HG02623 (cell line): ENCODE data around the gene FIBP.

Experiments
- ATAC-seq: cut with Tn5 transposase; IDR thresholded peaks from one replicate; pipeline ENCODE4 v1.9.1; 2021; ENCODE audit warnings: moderate library complexity; ENCODE audit not compliant: unreplicated experiment

Gene FIBP

GRCh38 chr11:65860278-65861164, 27.8 kb downstream of the FIBP start, which contains the start of gene MUS81:
MUS81 (plus strand) TSS chr11:65860433; CDS start chr11:65860754, 321 bp downstream.
- ATAC-seq, result peak; percentile 25

- no peak for ATAC-seq
These were observed 28.4 kb downstream of the FIBP start for GRCh38 chr11:65859812-65860277.

GRCh38 chr11:65859095-65859811, 29.0 kb downstream of the FIBP start:
- ATAC-seq, result peak; percentile 39

DNA sequence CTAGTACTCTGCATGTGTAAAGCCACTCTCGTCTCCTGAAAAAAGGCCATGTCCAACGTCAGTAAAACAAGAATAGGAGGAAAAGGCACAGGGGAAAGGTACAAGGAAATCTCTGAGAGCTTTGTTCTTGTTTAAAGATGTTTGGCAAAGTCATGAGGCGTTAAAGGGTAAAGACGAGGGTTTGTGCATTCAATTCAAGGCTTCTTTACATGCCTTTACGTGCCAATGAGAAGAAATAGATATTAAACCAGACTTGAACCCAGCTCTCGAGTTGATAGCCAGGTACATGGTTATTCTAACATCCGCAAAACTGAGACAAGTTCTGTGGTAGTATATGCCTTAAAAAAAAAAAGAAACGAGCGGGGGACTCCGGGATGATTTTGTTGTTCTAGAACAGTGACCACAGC, 29.6 kb downstream of the FIBP start:
- ATAC-seq, result no peak

- ATAC-seq, result peak; percentile 44
These were observed 30.2 kb downstream of the FIBP start, which contains the start of gene CFL1 for GRCh38 chr11:65857853-65858680. CFL1 (minus strand) TSS chr11:65858180; CDS start chr11:65858099, 81 bp downstream.

- ATAC-seq, result peak; percentile 1
These were observed 30.8 kb downstream of the FIBP start for GRCh38 chr11:65857500-65857852.

DNA sequence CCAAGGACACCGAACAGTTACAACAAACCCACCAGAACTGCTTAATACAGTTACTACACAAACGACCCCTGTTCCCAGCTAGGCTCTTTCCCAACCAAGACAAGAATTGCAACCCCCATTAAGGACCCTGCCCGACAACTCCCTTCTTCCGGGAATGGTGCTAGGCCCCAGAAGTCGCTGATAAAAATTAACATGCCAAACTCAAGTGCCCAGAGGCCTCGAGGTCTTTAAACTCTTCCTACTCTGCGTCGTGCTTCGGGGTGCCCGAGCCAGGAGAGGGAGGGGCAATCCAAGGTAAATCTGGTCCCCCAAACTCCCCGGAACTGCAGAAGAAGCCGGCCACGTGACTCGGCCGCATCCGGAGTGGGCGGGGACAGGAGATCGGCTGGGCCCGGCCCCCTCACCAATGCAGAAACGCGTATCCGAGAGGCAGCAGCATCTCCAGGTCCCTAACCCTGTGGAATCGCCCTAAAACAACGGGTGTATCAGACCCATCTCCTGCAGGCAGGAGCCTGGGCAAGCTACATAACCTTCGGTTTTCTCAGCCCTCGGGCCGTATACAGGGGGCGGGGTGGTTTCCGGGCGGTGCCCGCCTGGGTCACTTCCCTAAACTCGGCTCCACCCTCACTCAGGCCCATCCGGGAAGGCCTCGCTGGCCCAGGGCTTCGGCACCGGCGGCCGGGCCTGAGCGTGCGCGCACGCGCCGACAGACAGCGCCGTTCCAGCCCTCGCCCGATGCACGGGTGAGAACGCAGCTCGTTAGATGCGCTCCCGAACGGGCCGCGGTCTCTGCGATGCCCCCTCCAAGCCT, 31.4 kb downstream of the FIBP start:
- ATAC-seq, result peak; percentile 23

GRCh38 chr11:65855927-65856363, 32.3 kb downstream of the FIBP start:
- no peak for ATAC-seq

- ATAC-seq, result no peak
These were observed 33.1 kb downstream of the FIBP start for GRCh38 chr11:65854852-65855837.

- ATAC-seq, result no peak
These were observed 34.1 kb downstream of the FIBP start for GRCh38 chr11:65854161-65854592.

- ATAC-seq, result no peak
These were observed 34.9 kb downstream of the FIBP start for GRCh38 chr11:65853246-65853979.

- no peak for ATAC-seq
These were observed 35.6 kb downstream of the FIBP start for GRCh38 chr11:65852508-65853245.

- no peak for ATAC-seq
These were observed 36.3 kb downstream of the FIBP start for GRCh38 chr11:65851811-65852507.

DNA sequence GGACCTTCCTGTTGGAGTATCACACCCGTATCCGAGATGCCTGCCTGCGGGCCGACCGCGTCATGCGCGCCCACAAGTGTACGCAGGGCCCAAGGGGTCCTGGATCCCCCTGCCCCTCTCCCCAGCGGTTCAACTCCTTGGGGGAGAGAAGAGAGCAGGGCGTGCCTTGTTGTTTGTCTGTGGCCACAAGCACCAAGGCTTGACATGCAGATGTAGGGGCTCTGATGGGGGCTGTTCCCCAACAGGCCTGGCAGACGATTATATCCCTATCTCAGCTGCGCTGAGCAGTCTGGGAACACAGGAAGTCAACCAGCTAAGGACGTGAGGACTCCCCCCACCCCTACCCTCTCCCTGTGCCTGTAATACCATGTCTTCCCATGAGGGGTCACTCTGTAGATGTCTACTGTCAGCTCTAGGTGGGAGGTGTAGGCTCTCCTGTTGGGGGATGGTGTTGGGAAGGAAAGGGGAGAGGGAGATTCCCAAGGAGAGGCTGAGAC, 37.1 kb downstream of the FIBP start:
- no peak for ATAC-seq

GRCh38 chr11:65850217-65851082, 37.8 kb downstream of the FIBP start:
- ATAC-seq, result no peak

DNA sequence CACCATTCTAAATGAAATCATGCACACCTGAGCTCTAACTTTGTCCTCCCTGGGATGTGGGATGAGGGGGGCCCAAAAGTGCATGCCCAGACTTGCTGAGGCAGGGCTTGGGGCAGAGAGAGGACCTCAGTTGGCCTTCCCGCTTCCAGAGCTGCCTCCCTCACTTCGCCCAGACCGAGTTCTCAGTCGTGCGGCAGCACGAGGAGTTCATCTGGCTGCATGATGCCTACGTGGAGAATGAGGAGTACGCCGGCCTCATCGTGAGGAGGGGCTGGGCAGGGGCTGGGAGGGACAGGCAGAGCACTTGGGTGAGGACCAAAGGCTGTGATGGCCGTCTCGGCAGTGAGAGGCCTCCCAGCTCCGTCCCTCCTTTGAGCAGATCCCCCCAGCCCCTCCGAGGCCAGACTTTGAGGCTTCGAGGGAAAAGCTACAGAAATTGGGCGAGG, 38.5 kb downstream of the FIBP start:
- ATAC-seq, result no peak
